T-helper 1 cell treated with Interleukin-12 subunit alpha and Interleukin-12 subunit beta and Interleukin-4 antibody, amounts not matched to agents 30 ng/mL and 1 ng/mL, for 36 hours (primary cell): ENCODE measurements around the gene B3GALNT1. TPM values are rescaled to one million over a fixed set of nuclear protein-coding genes. Genes with fewer than 3 reads are reported as not detected.
"Not testable (repeated sequence)": the region's sequence is repeated elsewhere in the genome, so short reads cannot be mapped to it uniquely, and the experiment has no call there.

Experiments
- intact Hi-C: fragments of 100-400 bp; cut with micrococcal nuclease; formaldehyde crosslinking; loops from one replicate; pipeline ENCODE4 v1.15.1; 2024
- total RNA-seq: library from RNA; stranded (reverse); gene quantifications from 2 replicates; pipeline ENCODE4 v1.2.3, GENCODE V29; 2022

Gene B3GALNT1
- total RNA-seq, 1 donor from 2014 or later: 4.6 TPM

DNA sequence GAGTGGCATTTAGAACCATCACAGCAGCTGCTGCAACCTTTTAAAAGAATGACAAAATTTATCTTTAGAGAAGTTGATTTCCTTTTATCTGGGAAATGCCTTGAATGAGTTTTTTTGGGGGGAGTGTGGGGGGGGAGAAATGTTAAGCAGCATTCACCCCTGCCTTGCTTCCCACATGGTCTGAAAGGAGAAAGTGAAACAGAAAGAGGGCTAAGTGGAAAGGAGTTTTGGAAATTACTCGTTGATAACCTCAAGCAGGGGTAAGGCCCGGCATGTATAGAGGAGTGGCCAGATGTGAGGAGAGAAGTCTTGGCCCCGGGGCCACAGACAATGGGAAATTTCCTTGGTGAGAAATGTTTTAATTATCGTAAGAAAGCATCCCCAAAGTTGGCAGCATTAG lies 23.5 kb downstream of the B3GALNT1 start:
- intact Hi-C loops: loop anchor here (5.0 kb wide), 2 partner anchors 141 to 329 kb away; partner anchors contain the start of gene NMD3

DNA sequence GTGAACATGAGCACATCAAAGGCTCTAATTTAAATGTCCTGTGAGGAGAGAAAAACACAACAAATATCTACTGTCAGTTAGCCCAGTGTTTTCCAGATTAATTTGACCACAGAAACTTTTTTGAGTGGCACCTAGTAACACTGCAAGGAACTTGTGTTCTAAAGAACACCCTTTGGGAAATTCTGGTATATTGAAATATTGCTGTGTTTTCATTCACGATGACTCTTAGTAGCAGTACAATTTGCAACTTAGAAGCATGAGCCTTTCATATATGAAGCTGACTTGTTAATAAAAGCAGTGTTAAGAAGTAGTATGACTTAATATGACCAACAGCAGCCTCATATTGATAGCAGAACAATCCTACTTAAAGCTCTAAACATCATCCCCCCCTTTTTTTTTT lies 32.0 kb downstream of the B3GALNT1 start:
- intact Hi-C loops: no loop called here

GRCh38 chr3:161072751-161073150 lies 32.4 kb downstream of the B3GALNT1 start:
- intact Hi-C loops: no loop called here

DNA sequence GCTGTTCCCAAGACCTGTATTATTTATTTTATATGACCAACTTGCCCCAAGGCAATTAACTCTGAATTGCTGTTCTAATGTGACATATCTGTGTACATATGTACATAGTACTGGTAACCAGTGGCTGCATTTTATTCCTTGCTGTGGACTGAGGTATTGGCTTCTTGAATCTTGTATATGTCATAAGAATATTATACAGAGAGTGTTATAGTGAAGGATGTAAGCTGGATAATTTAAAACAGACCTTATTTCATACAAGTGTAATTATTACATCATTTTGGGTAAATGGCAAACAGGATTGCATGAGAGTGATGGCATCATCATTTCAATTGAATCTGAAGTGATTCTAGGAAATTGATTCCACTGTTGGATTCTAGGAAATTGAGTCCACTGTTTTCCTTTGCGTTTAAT lies 32.9 kb downstream of the B3GALNT1 start:
- intact Hi-C loops: no loop called here

- intact Hi-C loops: no loop called here
Observed at GRCh38 chr3:161070980-161071663, 34.0 kb downstream of the B3GALNT1 start.

DNA sequence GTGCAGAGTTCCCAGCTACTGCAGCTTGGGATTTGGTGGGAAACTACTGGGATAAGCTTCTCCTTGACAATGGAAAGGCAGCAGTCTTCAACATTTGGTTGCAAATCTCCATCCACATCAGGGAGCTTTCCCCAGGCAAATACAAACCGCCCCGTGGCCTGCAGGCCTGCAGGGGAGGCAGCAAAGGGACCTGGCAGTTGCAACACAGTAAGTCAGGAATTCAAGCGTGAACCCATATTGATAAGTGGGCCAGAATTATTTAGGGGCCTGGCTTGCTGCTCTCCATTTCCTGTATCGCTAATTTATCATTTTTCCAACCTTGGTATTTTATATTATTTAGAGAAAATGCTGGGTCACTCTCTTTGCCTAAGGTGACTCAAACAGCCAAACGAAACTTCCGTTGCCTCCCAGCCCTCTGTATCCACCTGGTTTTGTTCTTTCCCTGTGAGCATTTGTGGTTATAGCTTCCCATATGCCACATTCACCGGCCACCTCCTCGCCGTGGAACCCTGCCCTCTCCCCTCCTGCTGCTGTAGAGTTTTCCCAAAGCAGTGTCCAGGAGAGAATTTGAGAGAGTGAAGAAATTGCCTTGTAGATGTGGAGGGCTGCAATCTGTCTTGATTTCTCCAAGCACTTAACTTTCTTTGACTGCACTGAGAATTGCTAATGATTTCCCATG lies 34.8 kb downstream of the B3GALNT1 start:
- intact Hi-C loops: no loop called here

DNA sequence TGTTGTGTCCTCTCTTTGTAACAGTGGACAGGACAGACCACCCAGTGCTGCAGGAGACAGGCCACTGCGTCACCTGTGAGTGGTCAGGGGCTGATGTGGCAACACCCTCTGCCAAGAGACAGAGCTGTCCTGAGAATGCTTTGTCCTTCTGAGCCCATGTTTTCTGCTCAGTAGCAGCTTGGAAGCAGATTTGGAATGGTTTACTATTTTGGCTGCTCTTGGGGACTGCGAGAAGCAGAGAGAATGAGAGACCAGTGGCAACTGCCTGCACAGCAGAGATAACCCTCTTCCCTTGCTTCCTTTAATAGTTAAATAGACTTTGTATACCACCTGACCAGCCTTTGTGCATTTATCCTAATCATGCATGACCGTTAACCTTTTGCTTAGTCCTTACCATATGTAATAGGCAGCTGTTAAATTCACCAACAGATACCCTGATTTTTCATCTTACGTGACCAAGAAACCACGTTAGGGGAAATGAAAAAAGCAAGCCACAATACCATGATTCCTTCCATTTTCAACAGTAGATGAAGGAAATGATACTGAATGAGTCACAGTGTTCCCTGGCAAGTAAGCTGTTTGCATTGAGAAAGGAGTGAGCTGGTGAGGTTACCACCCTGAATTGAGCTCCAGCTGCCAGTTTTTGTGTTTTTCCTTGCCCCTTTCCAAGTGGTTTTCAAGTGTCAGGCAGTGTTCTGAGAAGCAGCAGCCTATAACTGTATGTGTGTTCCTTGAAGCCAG lies 35.5 kb downstream of the B3GALNT1 start:
- intact Hi-C loops: no loop called here

- intact Hi-C loops: no loop called here
Observed at GRCh38 chr3:161067335-161067734, 37.8 kb downstream of the B3GALNT1 start.

DNA sequence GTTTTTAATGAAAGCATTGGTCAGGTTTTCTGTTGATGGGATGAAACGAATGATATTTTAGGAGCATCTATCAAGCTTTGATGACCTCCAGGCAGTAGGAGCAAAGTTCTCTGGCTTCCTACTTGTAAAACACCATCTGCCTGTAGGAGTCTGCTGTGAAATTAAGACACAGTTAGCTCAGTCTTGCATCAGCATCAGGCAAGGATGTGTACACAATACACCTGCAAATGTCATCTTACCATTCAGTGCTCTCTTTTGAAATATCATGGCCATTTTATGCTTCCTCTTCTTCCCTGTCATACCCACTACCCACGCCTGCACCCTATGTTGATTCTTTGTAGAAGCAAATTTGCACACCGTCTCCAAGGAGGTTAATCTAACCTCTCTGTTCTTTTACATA lies 38.2 kb downstream of the B3GALNT1 start:
- intact Hi-C loops: no loop called here

- intact Hi-C loops: no loop called here
Observed at GRCh38 chr3:161064413-161064812, 40.7 kb downstream of the B3GALNT1 start.

DNA sequence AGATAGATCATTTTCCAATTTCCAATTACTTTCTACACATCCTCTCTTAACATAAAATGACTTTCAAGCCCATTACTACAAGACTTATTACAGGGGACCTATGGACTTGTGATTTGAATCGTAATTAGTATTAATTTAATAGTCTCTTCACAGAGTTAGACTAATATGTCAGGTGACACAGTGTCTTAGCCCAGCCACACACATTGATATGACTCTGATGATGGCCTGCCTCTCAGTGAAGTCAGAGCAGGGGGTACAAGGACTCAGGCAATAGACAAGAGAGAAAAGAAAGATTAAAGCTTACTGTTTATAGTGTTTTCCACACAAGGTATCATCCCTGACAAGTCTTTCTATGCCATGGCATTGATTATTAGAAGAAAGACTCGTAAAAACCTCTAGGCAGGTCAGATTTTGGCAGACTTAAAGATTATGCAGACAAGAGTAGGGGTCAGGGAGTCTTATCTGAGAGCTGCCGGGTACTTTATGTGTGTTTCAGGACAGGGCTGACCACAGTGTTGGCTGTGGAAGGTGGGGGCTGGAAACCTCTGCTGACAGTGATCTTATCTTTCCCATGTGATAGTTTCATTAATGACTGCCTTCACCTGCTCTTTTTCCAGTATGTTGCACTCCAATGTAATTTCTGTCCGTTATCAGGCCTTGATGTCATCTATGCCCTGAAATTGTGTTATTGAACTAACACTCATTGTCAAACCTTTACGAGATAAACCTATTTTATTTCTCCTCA lies 50.1 kb downstream of the B3GALNT1 start:
- intact Hi-C loops: no loop called here

DNA sequence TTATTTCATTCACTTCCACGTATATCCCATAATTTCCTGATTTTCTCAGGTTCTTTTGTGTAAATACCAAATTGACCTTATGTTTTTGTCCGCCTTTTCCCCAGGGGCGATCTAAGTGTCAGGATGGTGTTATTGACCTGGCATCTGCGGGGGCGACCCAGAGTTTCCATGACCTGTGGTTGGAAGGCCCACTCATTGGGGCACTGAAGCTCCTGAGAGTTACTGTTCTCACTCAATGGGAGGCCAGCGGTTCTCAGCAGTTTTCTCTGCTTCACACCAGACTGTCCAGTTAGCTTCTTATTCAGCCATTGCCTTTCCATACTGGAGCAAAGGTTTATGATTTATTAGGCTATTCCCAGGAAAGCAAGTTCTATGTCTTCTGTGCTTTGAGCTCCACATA lies 53.3 kb downstream of the B3GALNT1 start:
- intact Hi-C loops: no loop called here

DNA sequence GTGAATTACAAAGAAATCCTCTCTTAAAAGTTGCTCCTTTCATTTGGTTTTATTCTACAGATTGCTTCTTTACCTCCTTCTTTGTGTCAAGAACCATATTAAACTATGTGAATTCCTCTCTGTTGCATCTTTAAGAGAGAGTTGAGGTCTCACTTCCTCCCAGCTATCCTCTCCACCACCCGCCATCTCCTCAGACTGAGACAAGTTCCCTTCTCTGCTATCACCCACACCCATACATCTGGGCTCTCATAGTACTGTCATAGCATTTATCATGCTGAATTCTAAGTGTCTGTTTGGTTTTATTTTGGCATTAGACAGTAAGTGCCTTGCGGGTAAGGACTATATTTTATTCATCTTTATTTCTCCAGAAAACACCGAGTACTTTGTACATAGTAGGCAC lies 54.2 kb downstream of the B3GALNT1 start:
- intact Hi-C loops: no loop called here

DNA sequence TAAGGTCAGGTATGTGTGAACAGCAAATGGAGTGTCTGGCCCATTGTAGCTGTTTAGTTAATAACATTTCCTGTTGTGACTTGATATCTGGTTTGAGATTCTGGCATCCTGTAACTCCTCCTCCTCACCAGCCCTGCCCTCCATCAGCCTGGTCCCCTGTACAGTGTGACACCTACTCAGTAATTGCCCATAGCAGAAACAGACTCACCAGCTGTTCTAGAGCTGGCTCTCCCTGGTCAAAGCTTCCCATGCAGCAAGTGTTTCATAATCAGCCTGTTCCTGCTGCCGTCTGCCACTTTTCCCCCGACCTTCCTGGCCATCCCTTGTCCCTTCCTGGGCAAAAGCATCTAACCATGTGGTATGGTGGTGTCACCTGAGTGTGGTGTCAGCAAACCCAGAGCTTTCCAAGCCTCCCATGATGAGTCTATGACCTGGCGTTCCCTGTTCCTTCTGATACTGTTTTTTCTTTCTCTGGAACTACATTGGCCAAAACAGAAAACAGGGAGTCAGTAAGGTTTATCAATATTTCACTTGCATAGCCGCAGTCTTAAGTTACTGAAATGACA lies 55.4 kb downstream of the B3GALNT1 start:
- intact Hi-C loops: no loop called here

GRCh38 chr3:161043336-161044035 lies 61.7 kb downstream of the B3GALNT1 start:
- intact Hi-C loops: no loop called here

DNA sequence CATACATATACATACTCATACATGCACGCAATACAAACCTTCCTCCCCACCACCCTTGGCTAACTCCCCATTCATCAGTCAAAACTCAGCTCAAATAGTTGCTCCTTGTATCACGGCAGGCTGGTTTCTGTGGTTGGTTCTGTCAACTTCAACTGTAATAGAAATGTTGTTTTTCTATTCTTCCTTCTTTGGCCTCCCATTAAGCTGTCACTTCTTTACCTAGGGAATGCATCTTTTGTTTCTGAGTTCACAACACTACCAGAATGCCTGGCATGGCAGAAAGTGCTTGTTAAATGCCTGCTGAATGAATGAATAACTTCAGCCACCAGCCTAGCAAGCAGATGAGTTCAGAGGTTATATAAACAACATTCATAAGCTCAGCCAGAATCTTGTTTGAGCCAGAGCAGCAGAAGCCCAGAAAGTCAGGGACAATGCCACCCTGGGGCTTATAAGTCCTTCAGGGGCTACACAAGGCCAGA lies 63.1 kb downstream of the B3GALNT1 start:
- intact Hi-C loops: no loop called here

GRCh38 chr3:161038725-161039124 lies 66.4 kb downstream of the B3GALNT1 start:
- intact Hi-C loops: no loop called here

GRCh38 chr3:161035711-161036110 lies 69.4 kb downstream of the B3GALNT1 start:
- intact Hi-C loops: no loop called here

- intact Hi-C loops: not testable (repeated sequence)
Observed at GRCh38 chr3:161034913-161035550, 70.1 kb downstream of the B3GALNT1 start.
